GM23248 (cell line): Measurements from ENCODE around the gene CDC45.

Experiments used
- EZH2 ChIP-seq: fragments of 200-600 bp; sonication (generic); IDR thresholded peaks from 2 replicates; pipeline ENCODE4 v1.6.1; 2018; ENCODE audit warnings: antibody characterized with exemption, mild to moderate bottlenecking; ENCODE audit not compliant: insufficient read depth, poor library complexity, severe bottlenecking
- EZH2phosphoT487 ChIP-seq: fragments of 200-600 bp; sonication (generic); IDR thresholded peaks from 2 replicates; pipeline ENCODE4 v1.6.1; 2018; ENCODE audit warnings: antibody characterized with exemption, moderate library complexity, mild to moderate bottlenecking, low read depth; ENCODE audit not compliant: insufficient read depth

DNA sequence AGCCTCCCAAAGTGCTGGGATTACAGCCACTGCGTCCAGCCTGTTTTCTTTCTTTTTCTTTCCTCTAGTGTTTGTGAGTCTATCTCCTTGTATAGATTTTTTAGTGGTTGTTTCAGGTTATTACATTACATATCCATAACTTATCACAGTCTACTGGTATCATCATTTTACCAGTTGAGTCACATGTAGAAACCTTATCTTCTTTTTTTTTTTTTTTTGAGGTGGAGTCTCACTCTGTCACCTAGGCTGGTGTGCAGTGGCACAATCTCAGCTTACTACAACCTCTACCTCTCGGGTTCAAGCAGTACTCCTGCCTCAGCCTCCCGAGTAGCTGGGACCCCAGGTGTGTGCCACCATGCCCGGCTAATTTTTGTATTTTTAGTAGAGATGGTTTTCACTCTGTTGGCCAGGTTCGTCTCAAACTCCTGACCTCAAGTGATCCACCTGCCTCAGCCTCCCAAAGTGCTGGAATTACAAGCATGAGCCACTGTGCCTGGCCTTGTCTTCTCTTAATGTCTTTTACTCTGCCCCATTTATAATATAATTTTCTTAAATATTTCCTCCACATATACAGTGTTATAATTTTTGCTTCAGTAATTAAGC lies 11.0 kb downstream of the CDC45 start:
- TF ChIP-seq EZH2: no peak
- TF ChIP-seq EZH2phosphoT487: no peak
